Measurements from ENCODE around the gene POLR2E.

GRCh38 chr19:1054102-1055027 is 40.8 kb downstream of the POLR2E start:
- TF ChIP-seq CTCF (IDR thresholded peaks at IDR 0.05; ENCODE audit: low read depth, low read length, poor library complexity, severe bottlenecking) (no peak), EZH2phosphoT487 (IDR thresholded peaks at IDR 0.05; ENCODE audit: borderline replicate concordance, low read length) (no peak)
